WTC11 (cell line): ENCODE results near the gene MKS1. TPM values are rescaled to one million over a fixed set of nuclear protein-coding genes. Genes with fewer than 3 reads are reported as not detected.

Experiments used
- ATAC-seq: fragments of 200-7000 bp; cut with Tn5 transposase; 2 replicates; pipeline ENCODE4 v1.10.0; 2021; ENCODE audit warnings: mild to moderate bottlenecking, moderate library complexity
- CTCF ChIA-PET: fragments of 300-600 bp; sonication (Branson Sonifier 250); formaldehyde crosslinking; loops from one replicate; lab custom pipeline; 2021; ENCODE audit warnings: antibody characterized with exemption; lab: Charles Lee
- POLR2A ChIA-PET: fragments of 350-600 bp; sonication (Branson Sonifier 250); formaldehyde crosslinking; loops from one replicate; lab custom pipeline; 2021; ENCODE audit warnings: antibody characterized with exemption; lab: Charles Lee
- DNase-seq: peaks from one replicate; pipeline ENCODE4 v3.0.0; 2021; ENCODE audit warnings: low spot score
- H3K27ac Mint-ChIP-seq: 2 replicates; pipeline ENCODE4 v1.8.0; 2021; ENCODE audit warnings: mixed read lengths
- H3K27me3 Mint-ChIP-seq: 2 replicates; pipeline ENCODE4 v1.8.0; 2021; ENCODE audit warnings: low read depth, mild to moderate bottlenecking, moderate library complexity, mixed read lengths
- H3K36me3 Mint-ChIP-seq: 2 replicates; pipeline ENCODE4 v1.8.0; 2021; ENCODE audit warnings: mixed read lengths
- H3K4me1 Mint-ChIP-seq: 2 replicates; pipeline ENCODE4 v1.8.0; 2022; ENCODE audit warnings: mixed read lengths
- H3K4me3 Mint-ChIP-seq: 2 replicates; pipeline ENCODE4 v1.8.0; 2021; ENCODE audit warnings: mild to moderate bottlenecking, moderate library complexity, mixed read lengths
- H3K9me3 Mint-ChIP-seq: 2 replicates; pipeline ENCODE4 v1.8.0; 2021; ENCODE audit warnings: mixed read lengths
- ATF2 ChIP-seq: sonication (generic); formaldehyde crosslinking; IDR thresholded peaks from 2 replicates; pipeline ENCODE4 v1.8.1; 2022; ENCODE audit warnings: low read depth, missing genetic modification reagents, borderline replicate concordance
- ELF4 ChIP-seq: sonication (generic); formaldehyde crosslinking; IDR thresholded peaks from 2 replicates; pipeline ENCODE4 v1.8.1; 2022; ENCODE audit warnings: low read depth, mild to moderate bottlenecking, moderate library complexity, missing genetic modification reagents
- ESRRA ChIP-seq: sonication (generic); formaldehyde crosslinking; IDR thresholded peaks from 2 replicates; pipeline ENCODE4 v1.8.1; 2022; ENCODE audit warnings: mild to moderate bottlenecking, missing genetic modification reagents, borderline replicate concordance
- ETV6 ChIP-seq: sonication (generic); formaldehyde crosslinking; IDR thresholded peaks from 2 replicates; pipeline ENCODE4 v1.8.1; 2022; ENCODE audit warnings: mild to moderate bottlenecking, missing genetic modification reagents
- FOXK1 ChIP-seq: sonication (generic); formaldehyde crosslinking; IDR thresholded peaks from 2 replicates; pipeline ENCODE4 v1.8.0; 2022; ENCODE audit warnings: mild to moderate bottlenecking, moderate library complexity, missing genetic modification reagents
- GRHL2 ChIP-seq: fragments of 250-450 bp; sonication (Bioruptor Pico); IDR thresholded peaks from 2 replicates; pipeline ENCODE4 v1.8.0; 2022; ENCODE audit warnings: mild to moderate bottlenecking, moderate library complexity; ENCODE audit not compliant: insufficient replicate concordance, severe bottlenecking
- MYBL2 ChIP-seq: sonication (generic); formaldehyde crosslinking; IDR thresholded peaks from 2 replicates; pipeline ENCODE4 v1.8.1; 2023; ENCODE audit warnings: mild to moderate bottlenecking, moderate library complexity, missing genetic modification reagents
- NFE2L1 ChIP-seq: sonication (generic); formaldehyde crosslinking; IDR thresholded peaks from 2 replicates; pipeline ENCODE4 v1.8.1; 2023; ENCODE audit warnings: missing genetic modification reagents
- OVOL2 ChIP-seq: fragments of 250-450 bp; sonication (Bioruptor Pico); IDR thresholded peaks from 2 replicates; pipeline ENCODE4 v1.9.0; 2021; ENCODE audit warnings: mild to moderate bottlenecking, borderline replicate concordance
- PRRX2 ChIP-seq: fragments of 250-450 bp; sonication (Bioruptor Pico); IDR thresholded peaks from 2 replicates; pipeline ENCODE4 v1.8.0; 2021; ENCODE audit warnings: mild to moderate bottlenecking
- RELA ChIP-seq: sonication (generic); formaldehyde crosslinking; IDR thresholded peaks from 2 replicates; pipeline ENCODE4 v1.8.1; 2022; ENCODE audit warnings: missing genetic modification reagents, mild to moderate bottlenecking, borderline replicate concordance
- SOX15 ChIP-seq: fragments of 250-450 bp; sonication (Bioruptor Pico); IDR thresholded peaks from 2 replicates; pipeline ENCODE4 v1.9.0; 2021; ENCODE audit warnings: mild to moderate bottlenecking
- TCF7 ChIP-seq: sonication (generic); formaldehyde crosslinking; IDR thresholded peaks from 2 replicates; pipeline ENCODE4 v1.8.0; 2022; ENCODE audit warnings: mild to moderate bottlenecking, low read depth, missing genetic modification reagents, moderate library complexity
- ZBTB21 ChIP-seq: sonication (generic); formaldehyde crosslinking; IDR thresholded peaks from 2 replicates; pipeline ENCODE4 v1.8.1; 2023; ENCODE audit warnings: mild to moderate bottlenecking, missing genetic modification reagents, borderline replicate concordance
- ZNF138 ChIP-seq: sonication (generic); formaldehyde crosslinking; conservative IDR thresholded peaks from 2 replicates; pipeline ENCODE4 v1.8.1; 2022; ENCODE audit warnings: mild to moderate bottlenecking, moderate library complexity, missing genetic modification reagents
- ZNF281 ChIP-seq: sonication (generic); formaldehyde crosslinking; IDR thresholded peaks from 2 replicates; pipeline ENCODE4 v1.8.0; 2023; ENCODE audit warnings: mild to moderate bottlenecking, missing genetic modification reagents
- ZNF317 ChIP-seq: sonication (generic); formaldehyde crosslinking; IDR thresholded peaks from 2 replicates; pipeline ENCODE4 v1.8.1; 2023; ENCODE audit warnings: low read depth, mild to moderate bottlenecking, moderate library complexity, missing genetic modification reagents, borderline replicate concordance
- ZNF396 ChIP-seq: fragments of 250-450 bp; sonication (Bioruptor Pico); IDR thresholded peaks from 2 replicates; pipeline ENCODE4 v1.8.0; 2021; ENCODE audit warnings: mild to moderate bottlenecking, moderate library complexity, borderline replicate concordance
- ZNF416 ChIP-seq: fragments of 250-450 bp; sonication (Bioruptor Pico); IDR thresholded peaks from 2 replicates; pipeline ENCODE4 v1.9.0; 2021; ENCODE audit warnings: mild to moderate bottlenecking, inconsistent platforms
- ZNF671 ChIP-seq: fragments of 250-450 bp; sonication (Bioruptor Pico); IDR thresholded peaks from 2 replicates; pipeline ENCODE4 v1.8.0; 2021; ENCODE audit warnings: mild to moderate bottlenecking
- total RNA-seq: library from RNA; stranded (reverse); gene quantifications from 3 replicates; pipeline ENCODE4 v1.2.3, GENCODE V29; 2021
- TF ChIP-seq, protein P1 (sequence below): sonication (generic); formaldehyde crosslinking; IDR thresholded peaks from 2 replicates; pipeline ENCODE4 v1.8.1; 2022; ENCODE audit warnings: mild to moderate bottlenecking, missing genetic modification reagents, moderate library complexity, borderline replicate concordance
- TF ChIP-seq, protein P2 (sequence below): fragments of 250-450 bp; sonication (Bioruptor Pico); IDR thresholded peaks from 2 replicates; pipeline ENCODE4 v1.9.0; 2021; ENCODE audit warnings: mild to moderate bottlenecking, borderline replicate concordance
- TF ChIP-seq, protein P3 (sequence below): sonication (generic); formaldehyde crosslinking; IDR thresholded peaks from 2 replicates; pipeline ENCODE4 v1.8.1; 2023; ENCODE audit warnings: mild to moderate bottlenecking, missing genetic modification reagents, moderate library complexity

Gene MKS1
- total RNA-seq, 1 experiment from 2014 or later = 24.2 TPM

DNA sequence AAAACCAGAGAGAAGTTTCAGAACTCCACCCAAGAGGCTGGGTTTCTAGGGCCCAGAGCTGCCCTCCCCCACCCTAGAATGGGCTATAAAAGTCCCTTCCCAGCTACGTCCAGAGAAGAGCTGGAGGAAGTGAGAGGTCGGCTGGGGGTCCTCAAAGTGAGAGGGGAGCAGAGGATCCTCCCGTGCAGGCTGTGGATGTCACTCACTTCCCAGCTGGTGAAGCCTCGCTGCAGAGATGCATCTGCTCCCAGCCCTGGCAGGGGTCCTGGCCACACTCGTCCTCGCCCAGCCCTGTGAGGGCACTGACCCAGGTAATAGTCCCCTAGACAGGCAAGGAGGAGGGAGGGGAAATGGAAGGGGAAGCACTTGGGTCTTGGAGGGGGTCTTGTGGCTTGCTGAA is 26.4 kb downstream of the MKS1 start, which contains the start of gene EPX:
Gene EPX (plus strand): TSS at position 115 of the 400 bp plus-strand sequence. CDS start 121 bp downstream, at position 236.
- no peak within 1 kb of the TSS for H3K4me3 Mint-ChIP-seq
- no peak for TF ChIP-seq ATF2 (CRISPR knock-in tag)
- no peak for TF ChIP-seq FOXK1 (CRISPR knock-in tag)
- TF ChIP-seq, protein P1, sequence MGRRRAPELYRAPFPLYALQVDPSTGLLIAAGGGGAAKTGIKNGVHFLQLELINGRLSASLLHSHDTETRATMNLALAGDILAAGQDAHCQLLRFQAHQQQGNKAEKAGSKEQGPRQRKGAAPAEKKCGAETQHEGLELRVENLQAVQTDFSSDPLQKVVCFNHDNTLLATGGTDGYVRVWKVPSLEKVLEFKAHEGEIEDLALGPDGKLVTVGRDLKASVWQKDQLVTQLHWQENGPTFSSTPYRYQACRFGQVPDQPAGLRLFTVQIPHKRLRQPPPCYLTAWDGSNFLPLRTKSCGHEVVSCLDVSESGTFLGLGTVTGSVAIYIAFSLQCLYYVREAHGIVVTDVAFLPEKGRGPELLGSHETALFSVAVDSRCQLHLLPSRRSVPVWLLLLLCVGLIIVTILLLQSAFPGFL (CRISPR knock-in tag) = no peak
- TF ChIP-seq ZNF317 (CRISPR knock-in tag) = no peak
- no peak for TF ChIP-seq ZNF416 (CRISPR knock-in tag)
- no peak for TF ChIP-seq ZBTB21 (CRISPR knock-in tag)
- no peak for TF ChIP-seq ESRRA (CRISPR knock-in tag)
- no peak for TF ChIP-seq PRRX2 (CRISPR knock-in tag)
- no peak for TF ChIP-seq ZNF671 (CRISPR knock-in tag)
- no peak for TF ChIP-seq ZNF396 (CRISPR knock-in tag)
- TF ChIP-seq ELF4 (CRISPR knock-in tag) = no peak
- no peak for TF ChIP-seq NFE2L1 (CRISPR knock-in tag)
- no peak for TF ChIP-seq MYBL2 (CRISPR knock-in tag)
- no peak for TF ChIP-seq RELA (CRISPR knock-in tag)
- TF ChIP-seq SOX15 (CRISPR knock-in tag) = no peak
- no peak for TF ChIP-seq GRHL2
- no peak for TF ChIP-seq OVOL2
- no peak for TF ChIP-seq ZNF281 (CRISPR knock-in tag)
- TF ChIP-seq, all 79 proteins: peak for 0
- no peak within 1 kb of the TSS for H3K27ac Mint-ChIP-seq
- peaks cover 7% of the 10 kb centered on the region; the same call in 1 of the 2 replicates for H3K27me3 Mint-ChIP-seq
- CTCF ChIA-PET = interaction anchor here (1.0 kb wide), 1 partner anchor 62 kb away, joined by 3 read pairs; no protein-coding TSS in a partner anchor
- POLR2A ChIA-PET = no interaction called here
- DNase-seq = no peak
- no peaks in the 10 kb centered on the region for H3K36me3 Mint-ChIP-seq
- no peak for ATAC-seq
- H3K9me3 Mint-ChIP-seq = no peaks in the 10 kb centered on the region
- H3K4me1 Mint-ChIP-seq = peaks cover 6% of the 10 kb centered on the region; the same call in 1 of the 2 replicates

DNA sequence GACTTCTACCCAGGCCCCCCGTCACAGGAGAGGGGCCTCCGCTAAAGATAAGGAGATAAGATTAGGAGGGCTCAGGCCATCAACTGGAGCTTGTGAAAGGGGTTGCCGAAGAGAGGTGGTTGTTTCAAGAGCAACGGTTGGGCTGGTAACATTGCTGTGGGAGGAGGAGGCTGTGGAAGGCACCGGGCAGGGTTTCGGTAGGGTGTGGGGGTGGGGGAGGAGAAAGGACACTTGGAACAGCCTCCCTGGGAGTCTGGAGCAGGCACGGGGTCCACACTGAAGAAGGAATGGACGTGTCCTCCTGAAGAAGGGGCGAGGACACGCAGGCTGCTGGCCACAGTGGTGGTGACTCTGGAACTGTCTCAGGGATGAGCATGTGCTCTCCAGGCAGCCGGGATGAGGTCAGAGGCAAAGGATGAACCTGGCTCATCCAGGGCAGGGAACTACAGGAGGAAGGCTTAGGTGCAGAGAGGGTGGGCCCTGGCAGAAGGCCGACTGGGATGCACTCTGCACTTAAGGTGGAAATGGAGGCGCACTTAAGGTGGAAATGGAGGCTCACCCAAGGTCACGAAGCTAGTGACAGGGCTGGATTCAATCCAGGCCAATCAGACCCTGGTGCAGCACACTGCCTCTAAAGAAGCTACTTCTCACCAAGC is 27.7 kb downstream of the MKS1 start:
- peaks cover 6% of the 10 kb centered on the region; the same call in 1 of the 2 replicates for H3K4me1 Mint-ChIP-seq
- no peaks in the 10 kb centered on the region for H3K36me3 Mint-ChIP-seq
- no peak overlapping the region for H3K27ac Mint-ChIP-seq
- ChIA-PET POLR2A (no interaction called here), CTCF (interaction anchor here (1.3 to 2.6 kb wide), 2 partner anchors 9 to 11 kb away, joined by 3 to 10 read pairs; no protein-coding TSS in a partner anchor)
- H3K4me3 Mint-ChIP-seq = no peak overlapping the region
- no peaks in the 10 kb centered on the region for H3K9me3 Mint-ChIP-seq
- peaks cover 10% of the 10 kb centered on the region; the same call in 1 of the 2 replicates for H3K27me3 Mint-ChIP-seq
- DNase-seq (no peak), ATAC-seq (peak; percentile 21; the same call in 1 of the 2 replicates)
- TF ChIP-seq ZNF138 (CRISPR knock-in tag) (no peak), ATF2 (CRISPR knock-in tag) (no peak), TCF7 (CRISPR knock-in tag) (no peak), ETV6 (CRISPR knock-in tag) (no peak)
- TF ChIP-seq, protein P2, sequence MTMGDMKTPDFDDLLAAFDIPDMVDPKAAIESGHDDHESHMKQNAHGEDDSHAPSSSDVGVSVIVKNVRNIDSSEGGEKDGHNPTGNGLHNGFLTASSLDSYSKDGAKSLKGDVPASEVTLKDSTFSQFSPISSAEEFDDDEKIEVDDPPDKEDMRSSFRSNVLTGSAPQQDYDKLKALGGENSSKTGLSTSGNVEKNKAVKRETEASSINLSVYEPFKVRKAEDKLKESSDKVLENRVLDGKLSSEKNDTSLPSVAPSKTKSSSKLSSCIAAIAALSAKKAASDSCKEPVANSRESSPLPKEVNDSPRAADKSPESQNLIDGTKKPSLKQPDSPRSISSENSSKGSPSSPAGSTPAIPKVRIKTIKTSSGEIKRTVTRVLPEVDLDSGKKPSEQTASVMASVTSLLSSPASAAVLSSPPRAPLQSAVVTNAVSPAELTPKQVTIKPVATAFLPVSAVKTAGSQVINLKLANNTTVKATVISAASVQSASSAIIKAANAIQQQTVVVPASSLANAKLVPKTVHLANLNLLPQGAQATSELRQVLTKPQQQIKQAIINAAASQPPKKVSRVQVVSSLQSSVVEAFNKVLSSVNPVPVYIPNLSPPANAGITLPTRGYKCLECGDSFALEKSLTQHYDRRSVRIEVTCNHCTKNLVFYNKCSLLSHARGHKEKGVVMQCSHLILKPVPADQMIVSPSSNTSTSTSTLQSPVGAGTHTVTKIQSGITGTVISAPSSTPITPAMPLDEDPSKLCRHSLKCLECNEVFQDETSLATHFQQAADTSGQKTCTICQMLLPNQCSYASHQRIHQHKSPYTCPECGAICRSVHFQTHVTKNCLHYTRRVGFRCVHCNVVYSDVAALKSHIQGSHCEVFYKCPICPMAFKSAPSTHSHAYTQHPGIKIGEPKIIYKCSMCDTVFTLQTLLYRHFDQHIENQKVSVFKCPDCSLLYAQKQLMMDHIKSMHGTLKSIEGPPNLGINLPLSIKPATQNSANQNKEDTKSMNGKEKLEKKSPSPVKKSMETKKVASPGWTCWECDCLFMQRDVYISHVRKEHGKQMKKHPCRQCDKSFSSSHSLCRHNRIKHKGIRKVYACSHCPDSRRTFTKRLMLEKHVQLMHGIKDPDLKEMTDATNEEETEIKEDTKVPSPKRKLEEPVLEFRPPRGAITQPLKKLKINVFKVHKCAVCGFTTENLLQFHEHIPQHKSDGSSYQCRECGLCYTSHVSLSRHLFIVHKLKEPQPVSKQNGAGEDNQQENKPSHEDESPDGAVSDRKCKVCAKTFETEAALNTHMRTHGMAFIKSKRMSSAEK = no peak
- TF ChIP-seq, protein P3, sequence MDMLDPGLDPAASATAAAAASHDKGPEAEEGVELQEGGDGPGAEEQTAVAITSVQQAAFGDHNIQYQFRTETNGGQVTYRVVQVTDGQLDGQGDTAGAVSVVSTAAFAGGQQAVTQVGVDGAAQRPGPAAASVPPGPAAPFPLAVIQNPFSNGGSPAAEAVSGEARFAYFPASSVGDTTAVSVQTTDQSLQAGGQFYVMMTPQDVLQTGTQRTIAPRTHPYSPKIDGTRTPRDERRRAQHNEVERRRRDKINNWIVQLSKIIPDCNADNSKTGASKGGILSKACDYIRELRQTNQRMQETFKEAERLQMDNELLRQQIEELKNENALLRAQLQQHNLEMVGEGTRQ (CRISPR knock-in tag) = no peak
